ENCODE data around the gene DMP1.

- TF ChIP-seq, protein P1, sequence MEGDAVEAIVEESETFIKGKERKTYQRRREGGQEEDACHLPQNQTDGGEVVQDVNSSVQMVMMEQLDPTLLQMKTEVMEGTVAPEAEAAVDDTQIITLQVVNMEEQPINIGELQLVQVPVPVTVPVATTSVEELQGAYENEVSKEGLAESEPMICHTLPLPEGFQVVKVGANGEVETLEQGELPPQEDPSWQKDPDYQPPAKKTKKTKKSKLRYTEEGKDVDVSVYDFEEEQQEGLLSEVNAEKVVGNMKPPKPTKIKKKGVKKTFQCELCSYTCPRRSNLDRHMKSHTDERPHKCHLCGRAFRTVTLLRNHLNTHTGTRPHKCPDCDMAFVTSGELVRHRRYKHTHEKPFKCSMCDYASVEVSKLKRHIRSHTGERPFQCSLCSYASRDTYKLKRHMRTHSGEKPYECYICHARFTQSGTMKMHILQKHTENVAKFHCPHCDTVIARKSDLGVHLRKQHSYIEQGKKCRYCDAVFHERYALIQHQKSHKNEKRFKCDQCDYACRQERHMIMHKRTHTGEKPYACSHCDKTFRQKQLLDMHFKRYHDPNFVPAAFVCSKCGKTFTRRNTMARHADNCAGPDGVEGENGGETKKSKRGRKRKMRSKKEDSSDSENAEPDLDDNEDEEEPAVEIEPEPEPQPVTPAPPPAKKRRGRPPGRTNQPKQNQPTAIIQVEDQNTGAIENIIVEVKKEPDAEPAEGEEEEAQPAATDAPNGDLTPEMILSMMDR (IDR thresholded peaks at IDR 0.05; ENCODE audit: low read depth, low read length): no peak
- no peak for TF ChIP-seq EZH2phosphoT487 (IDR thresholded peaks at IDR 0.05; ENCODE audit: low read depth)
Observed at GRCh38 chr4:87649980-87650379, at the start of gene DMP1.

All from OCI-LY3 (cell line).